OCI-LY3 (cell line): ENCODE data around the gene NVL.

Experiments
- CTCF ChIP-seq: fragments of 200-600, 300-600 bp; sonication (generic); IDR thresholded peaks from 2 replicates; pipeline ENCODE4 v1.5.1; 2014; ENCODE audit warnings: antibody characterized with exemption, low read length, low read depth
- EZH2phosphoT487 ChIP-seq: fragments of 200-600 bp; shearing (Covaris generic); IDR thresholded peaks from 2 replicates; pipeline ENCODE4 v1.6.1; 2018; ENCODE audit warnings: antibody characterized with exemption, mixed run types, low read depth

DNA sequence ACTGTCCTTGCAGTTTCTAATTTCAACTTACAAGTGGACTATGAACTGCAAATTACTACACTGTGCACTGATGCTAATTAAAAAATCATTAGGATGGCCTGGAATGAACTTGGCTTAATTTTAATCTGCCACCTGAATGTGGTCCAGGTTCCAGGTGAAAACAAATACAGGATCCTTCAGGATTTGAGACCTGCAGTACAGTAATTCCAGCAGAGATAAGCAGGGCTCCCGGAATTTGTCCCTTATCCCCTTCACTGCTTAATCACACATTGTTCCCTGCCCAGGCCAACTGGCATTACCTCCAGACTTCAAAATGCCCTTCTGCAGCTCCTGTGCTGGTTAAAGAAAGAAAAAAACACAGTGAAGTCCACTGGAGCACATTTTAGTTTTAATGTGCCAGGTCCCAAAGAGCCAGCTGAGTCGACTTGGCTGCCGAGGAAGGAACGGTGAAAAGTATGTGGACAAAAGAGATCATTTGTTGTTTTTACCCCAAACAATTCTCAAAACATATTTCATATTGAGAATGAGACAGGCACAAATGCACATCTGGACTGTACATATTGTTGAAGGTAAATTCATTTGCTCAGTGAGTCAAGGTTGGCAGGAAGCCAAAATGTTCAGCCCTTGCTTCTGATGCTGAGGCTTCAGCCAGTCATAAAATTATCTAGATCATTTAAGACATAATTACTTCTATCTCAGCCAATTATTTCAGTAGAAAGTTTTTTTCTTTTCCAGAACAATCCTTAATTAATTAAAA lies 118.6 kb downstream of the NVL start:
- no peak for TF ChIP-seq CTCF
- TF ChIP-seq EZH2phosphoT487: no peak
